K562 (cell line): ENCODE measurements around the gene GTPBP6. TPM values are rescaled to one million over a fixed set of nuclear protein-coding genes. Genes with fewer than 3 reads are reported as not detected.

Experiments used
- ZNF318 ChIP-seq, 2 experiments: fragments of 450-650 bp; IDR thresholded peaks; 2 replicates each; pipeline ENCODE4 v1.6.1; 2016; ENCODE audit warnings: mild to moderate bottlenecking in 2 of 2, borderline replicate concordance in 1 of 2, low read depth in 1 of 2, moderate library complexity in 1 of 2
- polyA plus RNA-seq, 8 experiments: library from polyadenylated mRNA; depleted of rRNA in 4 of 8; stranded (reverse) in 5 of 8; unstranded in 3 of 8; fragments of >200 nt; fragmentation: Nextera tagmentation in 2 of 8; fragmentation: Illumina TruSeq in 1 of 8; extraction: Ambion mirVana in 2 of 8; extraction: Trizol in 1 of 8; gene quantifications; 2 replicates each; pipeline versions ENCODE4 v1.2.1 to v1.2.3, GENCODE V29; 2011 to 2014; ENCODE audit warnings: inconsistent platforms in 1 of 8, missing spikeins in 1 of 8
- total RNA-seq, 7 experiments: library from RNA; depleted of rRNA in 6 of 7; stranded (reverse); fragments of >200 nt in 6 of 7; fragmentation: Illumina TruSeq in 2 of 7; extraction: Trizol in 2 of 7; gene quantifications; 2 replicates each; pipeline versions ENCODE4 v1.2.1 to v1.2.3, GENCODE V29; 2011 to 2021; ENCODE audit warnings: low replicate concordance in 1 of 7

GTPBP6 gene
- total and polyA plus RNA-seq, 9 of the 15 experiments (the other 6 are each of a cell fraction or from before 2014, with no cell fraction given), result 0.24 to 35.2 (median 8.0) TPM

- no peak for TF ChIP-seq ZNF318 (IDR thresholded peaks at IDR 0.05; ENCODE audit: borderline replicate concordance in 1 of 2, low read depth in 1 of 2)
- TF ChIP-seq, all 486 proteins: peak for 0
Observed at GRCh38 chrX:310621-311155, 7.9 kb downstream of the GTPBP6 start (continued).
